Measurements from ENCODE around the gene LGR6. TPM values are rescaled to one million over a fixed set of nuclear protein-coding genes. Genes with fewer than 3 reads are reported as not detected.

The LGR6 gene
- total and polyA plus RNA-seq, 3 donors from 2014 or later = 8.1 to 18.4 (median 8.3) TPM

- peak; percentile 4 for DNase-seq
- Histone ChIP-seq H3K4me3 (no peak overlapping the region), H3K4me1 (no peaks in the 10 kb centered on the region), H3K27ac (no peak overlapping the region), H3K9me3 (no peaks in the 10 kb centered on the region), H3K27me3 (no peaks in the 10 kb centered on the region), H3K36me3 (ENCODE audit: low read depth, missing control alignments) (no peaks in the 10 kb centered on the region)
- TF ChIP-seq, protein P1, sequence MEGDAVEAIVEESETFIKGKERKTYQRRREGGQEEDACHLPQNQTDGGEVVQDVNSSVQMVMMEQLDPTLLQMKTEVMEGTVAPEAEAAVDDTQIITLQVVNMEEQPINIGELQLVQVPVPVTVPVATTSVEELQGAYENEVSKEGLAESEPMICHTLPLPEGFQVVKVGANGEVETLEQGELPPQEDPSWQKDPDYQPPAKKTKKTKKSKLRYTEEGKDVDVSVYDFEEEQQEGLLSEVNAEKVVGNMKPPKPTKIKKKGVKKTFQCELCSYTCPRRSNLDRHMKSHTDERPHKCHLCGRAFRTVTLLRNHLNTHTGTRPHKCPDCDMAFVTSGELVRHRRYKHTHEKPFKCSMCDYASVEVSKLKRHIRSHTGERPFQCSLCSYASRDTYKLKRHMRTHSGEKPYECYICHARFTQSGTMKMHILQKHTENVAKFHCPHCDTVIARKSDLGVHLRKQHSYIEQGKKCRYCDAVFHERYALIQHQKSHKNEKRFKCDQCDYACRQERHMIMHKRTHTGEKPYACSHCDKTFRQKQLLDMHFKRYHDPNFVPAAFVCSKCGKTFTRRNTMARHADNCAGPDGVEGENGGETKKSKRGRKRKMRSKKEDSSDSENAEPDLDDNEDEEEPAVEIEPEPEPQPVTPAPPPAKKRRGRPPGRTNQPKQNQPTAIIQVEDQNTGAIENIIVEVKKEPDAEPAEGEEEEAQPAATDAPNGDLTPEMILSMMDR (IDR thresholded peaks at IDR 0.05) = no peak
- TF ChIP-seq POLR2A (IDR thresholded peaks at IDR 0.05) = no peak
- intact Hi-C loops (cut with DNase I; ENCODE audit: low total_unique reads) = loop anchor here (5.0 kb wide), 1 partner anchor 129 kb away; no protein-coding TSS in a partner anchor
Measured at GRCh38 chr1:202316186-202316585, 122.6 kb downstream of the LGR6 start.

- no peak for TF ChIP-seq POLR2A (IDR thresholded peaks at IDR 0.05)
- TF ChIP-seq, protein P1 (IDR thresholded peaks at IDR 0.05) = no peak
- H3K36me3 ChIP-seq (ENCODE audit: low read depth, missing control alignments) = no peaks in the 10 kb centered on the region
- no peaks in the 10 kb centered on the region for H3K27me3 ChIP-seq
- no peaks in the 10 kb centered on the region for H3K9me3 ChIP-seq
- no peak overlapping the region for H3K27ac ChIP-seq
- intact Hi-C loops (cut with DNase I; ENCODE audit: low total_unique reads) = loop anchor here (5.0 kb wide), 1 partner anchor 131 kb away; no protein-coding TSS in a partner anchor
- peak; percentile 11 for DNase-seq
- no peaks in the 10 kb centered on the region for H3K4me1 ChIP-seq
- no peak overlapping the region for H3K4me3 ChIP-seq
- 81 to 92% methylated on average over 17 to 38 of the region's 52 CpGs for WGBS, 2 donors
Measured at GRCh38 chr1:202317941-202318925, 124.6 kb downstream of the LGR6 start.

GRCh38 chr1:202319381-202320080, 125.9 kb downstream of the LGR6 start:
- H3K4me3 ChIP-seq = no peak overlapping the region
- DNase-seq = no peak
- intact Hi-C loops (cut with DNase I; ENCODE audit: low total_unique reads) = loop anchor here (5.0 kb wide), 1 partner anchor 132 kb away; no protein-coding TSS in a partner anchor
- no peak overlapping the region for H3K27ac ChIP-seq
- H3K4me1 ChIP-seq = no peaks in the 10 kb centered on the region
- no peak for TF ChIP-seq POLR2A (IDR thresholded peaks at IDR 0.05)
- TF ChIP-seq, protein P1 (IDR thresholded peaks at IDR 0.05) = no peak
- no peaks in the 10 kb centered on the region for H3K27me3 ChIP-seq
- 72 to 83% methylated on average over 4 of the region's 4 CpGs for WGBS, 2 donors
- H3K36me3 ChIP-seq (ENCODE audit: low read depth, missing control alignments) = no peaks in the 10 kb centered on the region
- H3K9me3 ChIP-seq = no peaks in the 10 kb centered on the region

GRCh38 chr1:202320081-202320405, 126.4 kb downstream of the LGR6 start:
- peak; percentile 5 for DNase-seq
- Histone ChIP-seq H3K36me3 (ENCODE audit: low read depth, missing control alignments) (no peaks in the 10 kb centered on the region), H3K9me3 (no peaks in the 10 kb centered on the region), H3K27me3 (no peaks in the 10 kb centered on the region), H3K27ac (no peak overlapping the region), H3K4me1 (no peaks in the 10 kb centered on the region), H3K4me3 (no peak overlapping the region)
- no peak for TF ChIP-seq POLR2A (IDR thresholded peaks at IDR 0.05)
- TF ChIP-seq, protein P1 (IDR thresholded peaks at IDR 0.05) = no peak
- intact Hi-C loops (cut with DNase I; ENCODE audit: low total_unique reads) = no loop called here

All from testis (tissue), 3 donors.